ENCODE measurements around the gene SSC4D. TPM values are rescaled to one million over a fixed set of nuclear protein-coding genes. Genes with fewer than 3 reads are reported as not detected.
A peak's percentile ranks its signal among the peaks of the same experiment; 100 is the strongest.
"Not testable (repeated sequence)": the region's sequence is repeated elsewhere in the genome, so short reads cannot be mapped to it uniquely, and the experiment has no call there.

The SSC4D gene
- total RNA-seq, 2 experiments from 2014 or later, result 0.32 to 0.60 TPM

DNA sequence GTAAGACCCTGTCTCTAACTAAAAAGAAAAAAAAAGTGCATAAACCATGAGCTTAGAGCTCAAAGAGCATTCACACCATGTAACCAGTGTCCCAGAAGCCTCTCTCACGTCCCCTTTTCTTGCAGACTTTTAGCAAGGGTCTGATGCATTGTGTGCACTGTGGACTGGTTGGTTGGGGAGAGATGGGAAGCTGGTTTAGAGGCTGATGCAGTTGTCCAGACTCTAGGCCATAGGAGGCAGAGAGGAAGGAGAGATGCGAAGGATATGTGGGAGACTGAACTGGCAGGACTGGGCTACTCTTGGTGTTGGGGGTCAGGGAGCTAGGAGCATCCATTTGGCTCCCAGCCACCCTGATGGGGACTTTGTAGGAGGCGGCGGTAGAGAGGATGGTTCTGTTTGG is 1.8 kb downstream of the SSC4D start:
- Mint-ChIP-seq H3K4me3 (no peak overlapping the region), H3K36me3 (ENCODE audit: low read depth) (no peaks in the 10 kb centered on the region), H3K27me3 (peaks cover 2% of the 10 kb centered on the region), H3K9me3 (no peaks in the 10 kb centered on the region), H3K4me1 (peaks cover 7% of the 10 kb centered on the region), H3K27ac (no peak overlapping the region)
- no peak for DNase-seq
- ChIA-PET POLR2A (no interaction called here), CTCF (interaction anchor here (0.6 to 1.9 kb wide), 5 partner anchors 11 to 196 kb away, joined by 3 to 8 read pairs (median 3); partner anchors contain the start of gene ZP3)

DNA sequence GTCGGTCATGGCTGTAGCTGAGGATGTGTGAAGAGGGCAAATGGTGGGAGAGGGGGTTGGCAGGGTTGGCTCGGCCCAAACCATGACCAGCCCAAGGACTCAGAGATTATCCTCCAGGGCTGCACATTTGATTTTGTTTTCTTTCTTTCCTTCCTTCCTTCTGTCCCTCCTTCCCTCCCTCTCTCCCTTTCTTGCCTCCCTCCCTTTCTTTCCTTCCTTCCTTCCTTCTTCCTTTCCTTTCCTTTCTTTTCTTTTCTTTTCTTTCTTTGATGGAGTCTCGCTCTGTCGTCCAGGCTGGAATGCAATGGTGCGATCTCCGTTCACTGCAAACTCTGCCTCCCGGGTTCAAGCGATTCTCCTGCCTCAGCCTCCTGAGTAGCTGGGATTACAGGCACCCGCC is 3.8 kb downstream of the SSC4D start:
- CTCF ChIA-PET, result no interaction called here
- Mint-ChIP-seq H3K36me3 (ENCODE audit: low read depth) (no peaks in the 10 kb centered on the region), H3K9me3 (no peaks in the 10 kb centered on the region), H3K27ac (no peak overlapping the region), H3K4me3 (no peak overlapping the region), H3K27me3 (no peaks in the 10 kb centered on the region), H3K4me1 (peaks cover 9% of the 10 kb centered on the region)
- DNase-seq, result no peak
- POLR2A ChIA-PET, result interaction anchor here (0.7 kb wide), 1 partner anchor 15 kb away, joined by 5 read pairs; no protein-coding TSS in a partner anchor

DNA sequence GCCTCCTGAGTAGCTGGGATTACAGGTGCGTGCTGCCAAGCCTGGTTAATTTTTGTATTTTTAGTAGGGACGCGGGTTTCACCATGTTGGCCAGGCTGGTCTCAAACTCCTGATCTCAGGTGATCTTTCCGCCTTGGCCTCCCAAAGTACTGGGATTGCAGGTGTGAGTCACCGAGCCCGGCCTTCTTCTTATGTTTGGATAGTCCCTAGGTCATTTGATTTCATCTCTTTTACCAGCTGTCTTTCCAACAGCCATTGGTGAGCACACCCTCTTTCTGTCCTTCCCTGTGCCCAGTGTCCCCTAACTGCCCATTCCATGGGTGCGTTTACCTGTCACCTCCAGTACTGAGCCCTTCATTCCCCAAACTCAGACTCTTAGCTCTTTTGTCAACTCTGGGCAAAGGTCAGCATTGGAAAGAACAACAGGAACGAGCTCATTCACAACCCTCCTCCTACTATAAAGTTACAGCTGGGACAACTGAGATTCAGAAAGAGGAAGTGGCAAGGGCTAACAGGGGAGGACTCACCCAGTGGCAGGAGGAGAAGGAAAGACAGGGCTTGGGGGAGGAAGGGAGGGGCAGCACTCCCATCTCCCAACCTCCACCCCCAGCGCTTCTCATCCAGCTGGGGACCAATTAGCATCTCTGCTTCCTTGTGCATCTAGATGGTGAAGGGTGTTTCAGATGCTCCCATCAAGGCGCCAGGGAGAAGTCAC is 5.6 kb downstream of the SSC4D start:
- H3K4me1 Mint-ChIP-seq, result peaks cover 9% of the 10 kb centered on the region
- ChIA-PET CTCF (no interaction called here), POLR2A (no interaction called here)

DNA sequence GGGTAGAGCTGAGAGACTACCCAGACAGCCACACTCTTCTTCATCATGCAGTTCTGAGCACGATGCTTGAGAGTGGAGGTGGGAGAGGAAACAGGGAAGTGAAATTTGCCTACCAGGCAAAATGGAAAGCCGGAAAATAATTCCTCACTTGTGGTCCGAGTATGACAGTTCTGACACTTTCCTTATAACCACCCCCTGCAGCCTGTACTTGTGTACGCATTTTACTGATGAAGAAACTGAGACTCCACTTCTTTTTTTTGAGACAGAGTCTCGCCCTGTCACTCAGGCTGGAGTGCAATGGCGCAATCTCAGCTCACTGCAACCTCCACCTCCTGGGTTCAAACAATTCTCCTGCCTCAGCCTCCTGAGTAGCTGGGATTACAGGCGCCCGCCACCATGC is 6.4 kb downstream of the SSC4D start:
- POLR2A ChIA-PET; H3K4me3 Mint-ChIP-seq; H3K27ac Mint-ChIP-seq; H3K27me3 Mint-ChIP-seq; H3K36me3 Mint-ChIP-seq (ENCODE audit: low read depth); H3K4me1 Mint-ChIP-seq; H3K9me3 Mint-ChIP-seq; DNase-seq: not testable (repeated sequence)
- CTCF ChIA-PET, result interaction anchor here (1.2 kb wide), 1 partner anchor 16 kb away, joined by 3 read pairs; no protein-coding TSS in a partner anchor

More for the DNA sequence above, 5.6 kb downstream of the SSC4D start:
- H3K4me3 Mint-ChIP-seq, result no peak overlapping the region
- no peaks in the 10 kb centered on the region for H3K27me3 Mint-ChIP-seq
- DNase-seq, result no peak
- no peaks in the 10 kb centered on the region for H3K36me3 Mint-ChIP-seq (ENCODE audit: low read depth)
- peak overlapping the region; percentile 1 for H3K27ac Mint-ChIP-seq
- H3K9me3 Mint-ChIP-seq, result no peaks in the 10 kb centered on the region

DNA sequence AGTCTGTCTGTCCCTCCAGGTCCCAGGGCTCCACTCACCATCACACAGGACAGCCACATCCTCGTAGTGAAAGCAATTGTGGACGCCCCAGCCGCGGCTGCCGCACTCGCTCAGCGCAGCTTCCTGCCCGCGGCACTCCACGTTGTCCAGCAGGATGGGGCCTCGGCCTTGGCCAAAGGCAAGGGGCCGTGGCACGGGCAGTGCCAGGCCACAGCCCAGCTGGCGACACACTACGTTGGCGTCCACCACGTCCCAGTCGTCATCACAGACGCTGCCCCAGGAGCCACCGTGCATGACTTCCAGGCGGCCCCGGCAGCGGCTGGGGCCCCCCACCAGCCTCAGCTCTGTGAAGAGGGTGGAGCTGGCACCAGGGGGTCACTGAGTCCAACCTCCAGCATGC is 9.2 kb downstream of the SSC4D start:
- no peak for DNase-seq
- CTCF ChIA-PET, result interaction anchor here (1.3 kb wide), 1 partner anchor 24 kb away, joined by 3 read pairs; the partner anchor contains the start of gene ZP3
- Mint-ChIP-seq H3K4me3 (no peak overlapping the region), H3K27ac (no peak overlapping the region), H3K27me3 (no peaks in the 10 kb centered on the region), H3K36me3 (ENCODE audit: low read depth) (no peaks in the 10 kb centered on the region), H3K4me1 (peaks cover 22% of the 10 kb centered on the region), H3K9me3 (no peaks in the 10 kb centered on the region)
- POLR2A ChIA-PET, result no interaction called here

DNA sequence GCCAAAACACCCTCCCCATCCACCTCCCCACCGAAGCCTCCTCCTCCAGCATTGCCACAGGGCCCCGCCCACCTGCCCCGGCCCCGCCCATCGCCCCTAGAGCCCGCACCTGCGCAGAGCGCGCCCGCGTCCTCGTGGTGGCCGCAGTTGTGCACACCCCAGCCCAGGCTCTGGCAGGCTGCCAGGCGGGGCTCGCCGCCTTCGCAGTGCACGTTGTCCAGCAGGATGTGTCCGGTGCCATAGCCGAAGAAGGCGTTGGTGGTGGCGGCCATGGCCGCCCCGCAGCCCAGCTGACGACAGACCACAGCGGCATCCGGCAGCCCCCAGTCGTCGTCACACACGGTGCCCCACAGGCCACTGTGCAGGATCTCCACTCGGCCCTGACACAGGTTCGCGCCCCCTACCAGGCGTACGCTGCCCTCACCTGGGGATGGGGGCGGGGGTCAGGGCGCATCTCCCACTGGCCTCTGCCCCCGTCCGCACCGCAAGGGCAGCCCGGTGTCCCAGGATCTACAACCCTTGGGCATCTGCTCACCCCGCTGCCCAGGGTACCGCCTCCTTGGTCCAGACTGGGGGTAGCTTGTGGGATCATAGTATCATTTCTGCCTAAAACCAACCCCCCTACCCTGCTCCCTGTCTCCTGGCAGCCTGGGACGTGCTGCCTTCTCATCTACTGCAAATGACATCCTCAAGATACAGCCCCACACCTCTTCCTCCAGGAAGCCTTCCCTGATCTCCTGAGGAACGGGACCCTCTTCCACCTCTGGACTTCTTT is 11.9 kb downstream of the SSC4D start:
- Mint-ChIP-seq H3K27me3 (no peaks in the 10 kb centered on the region), H3K4me3 (peak overlapping the region; percentile 61), H3K4me1 (peaks cover 24% of the 10 kb centered on the region), H3K9me3 (no peaks in the 10 kb centered on the region), H3K36me3 (ENCODE audit: low read depth) (no peaks in the 10 kb centered on the region), H3K27ac (peak overlapping the region; percentile 54)
- CTCF ChIA-PET, result interaction anchor here (0.6 kb wide), 1 partner anchor 25 kb away, joined by 3 read pairs; no protein-coding TSS in a partner anchor
- POLR2A ChIA-PET, result no interaction called here
- DNase-seq, result peak; percentile 79

DNA sequence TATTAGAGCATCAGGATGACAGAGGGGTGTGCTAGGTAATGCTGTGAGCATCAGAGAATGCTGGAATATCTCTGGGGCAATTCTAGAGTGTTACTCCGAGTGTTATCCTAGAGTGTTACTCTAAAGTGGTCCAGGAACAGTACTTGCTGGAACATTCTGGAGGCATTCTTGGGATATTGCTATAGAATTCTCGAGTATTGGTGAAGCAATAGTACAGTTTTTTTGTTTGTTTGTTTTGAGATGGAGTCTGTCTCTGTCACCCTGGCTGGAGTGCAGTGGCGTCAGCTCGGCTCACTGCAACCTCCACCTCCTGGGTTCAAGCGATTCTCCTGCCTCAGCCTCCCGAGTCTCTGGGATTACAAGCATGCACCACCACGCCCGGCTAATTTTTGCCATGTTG is 12.6 kb downstream of the SSC4D start:
- ChIA-PET CTCF (interaction anchor here (0.6 kb wide), 1 partner anchor 25 kb away, joined by 3 read pairs; no protein-coding TSS in a partner anchor), POLR2A (no interaction called here)
- H3K4me1 Mint-ChIP-seq, result peaks cover 28% of the 10 kb centered on the region
- H3K4me3 Mint-ChIP-seq, result peak overlapping the region; percentile 61
- DNase-seq, result no peak
- no peaks in the 10 kb centered on the region for H3K36me3 Mint-ChIP-seq (ENCODE audit: low read depth)
- H3K27ac Mint-ChIP-seq, result no peak overlapping the region
- H3K9me3 Mint-ChIP-seq, result no peaks in the 10 kb centered on the region
- H3K27me3 Mint-ChIP-seq, result no peaks in the 10 kb centered on the region

DNA sequence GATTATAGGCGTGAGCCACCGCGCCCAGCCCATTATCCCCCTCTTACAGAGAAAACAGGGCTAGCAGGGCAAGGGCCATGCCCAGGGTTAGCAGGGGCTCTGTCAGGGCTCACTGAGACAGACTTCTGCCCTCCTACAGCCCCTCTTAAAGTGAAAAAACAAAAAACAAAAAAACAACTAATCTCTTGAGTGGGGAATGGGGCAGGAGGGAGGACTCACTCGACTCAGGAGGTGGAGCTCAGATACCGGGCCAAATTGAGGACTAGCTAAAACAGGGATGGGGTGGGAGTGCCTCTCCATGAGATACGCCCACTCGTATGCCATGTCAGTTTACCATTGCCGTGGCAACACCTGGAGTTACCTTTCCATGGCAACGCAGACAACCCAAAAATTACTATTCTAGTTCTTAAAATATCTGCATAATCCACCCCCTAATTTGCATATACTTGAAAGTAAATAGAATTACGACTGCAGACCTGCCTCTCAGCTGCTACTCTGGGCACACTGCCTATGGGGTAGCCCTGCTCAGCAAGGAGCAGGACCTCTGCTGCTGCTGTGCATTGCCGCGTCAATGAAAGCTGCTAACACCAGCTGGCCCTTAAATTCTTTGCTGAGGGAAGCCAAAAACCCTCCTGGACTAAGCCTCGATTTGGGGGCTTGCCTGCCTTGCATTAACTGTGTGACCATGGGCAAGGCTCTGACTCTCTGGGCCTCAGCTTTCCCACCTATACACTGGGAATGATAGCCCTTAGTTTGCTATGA is 13.4 kb downstream of the SSC4D start:
- H3K4me3 Mint-ChIP-seq, result no peak overlapping the region
- no peak for DNase-seq
- CTCF ChIA-PET, result no interaction called here
- H3K27ac Mint-ChIP-seq, result no peak overlapping the region
- H3K27me3 Mint-ChIP-seq, result no peaks in the 10 kb centered on the region
- H3K9me3 Mint-ChIP-seq, result no peaks in the 10 kb centered on the region
- POLR2A ChIA-PET, result no interaction called here
- peaks cover 27% of the 10 kb centered on the region for H3K4me1 Mint-ChIP-seq
- no peaks in the 10 kb centered on the region for H3K36me3 Mint-ChIP-seq (ENCODE audit: low read depth)

DNA sequence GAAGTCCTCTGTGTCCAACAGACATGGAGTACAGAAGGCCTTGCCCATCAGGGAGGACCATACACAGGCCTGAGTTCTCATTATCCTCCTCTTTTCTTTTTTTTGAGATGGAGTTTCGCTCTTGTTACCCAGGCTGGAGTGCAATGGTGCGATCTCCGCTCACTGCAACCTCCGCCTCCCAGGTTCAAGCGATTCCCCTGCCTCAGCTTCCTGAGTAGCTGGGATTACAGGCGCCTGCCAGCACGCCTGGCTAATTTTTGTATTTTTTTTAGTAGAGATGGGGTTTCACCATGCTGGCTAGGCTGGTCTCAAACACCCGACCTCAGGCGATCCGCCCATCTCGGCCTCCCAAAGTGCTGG is 13.9 kb downstream of the SSC4D start:
- CTCF ChIA-PET; H3K9me3 Mint-ChIP-seq; H3K27ac Mint-ChIP-seq; H3K36me3 Mint-ChIP-seq (ENCODE audit: low read depth); H3K4me3 Mint-ChIP-seq; POLR2A ChIA-PET; H3K27me3 Mint-ChIP-seq; DNase-seq: not testable (repeated sequence)
- H3K4me1 Mint-ChIP-seq, result peaks cover 25% of the 10 kb centered on the region

DNA sequence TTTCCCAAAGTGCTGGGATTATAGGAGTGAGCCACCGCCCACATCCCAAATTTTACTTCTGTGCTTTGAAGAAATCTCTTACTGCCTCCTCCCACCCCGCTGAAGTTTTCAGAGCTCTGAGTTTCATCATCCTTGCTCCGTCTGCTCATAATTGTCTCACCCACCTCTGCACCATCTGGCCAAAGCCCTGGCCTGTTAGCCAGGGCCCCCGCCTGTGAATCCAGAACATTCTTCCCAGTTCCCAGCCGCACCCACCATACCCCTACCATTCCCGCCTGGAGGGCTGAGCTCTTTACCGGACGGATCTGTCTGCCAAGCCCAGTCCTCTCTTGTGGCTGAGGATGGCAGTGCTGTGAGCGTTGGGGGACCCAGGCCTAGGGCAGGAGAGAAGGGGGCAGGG is 14.5 kb downstream of the SSC4D start:
- no peak overlapping the region for H3K4me3 Mint-ChIP-seq
- H3K36me3 Mint-ChIP-seq (ENCODE audit: low read depth), result no peaks in the 10 kb centered on the region
- no peaks in the 10 kb centered on the region for H3K27me3 Mint-ChIP-seq
- ChIA-PET POLR2A (no interaction called here), CTCF (interaction anchor here (1.4 to 1.8 kb wide), 2 partner anchors 13 to 36 kb away, joined by 4 read pairs; partner anchors contain the start of gene YWHAG)
- no peaks in the 10 kb centered on the region for H3K9me3 Mint-ChIP-seq
- peaks cover 25% of the 10 kb centered on the region for H3K4me1 Mint-ChIP-seq
- no peak for DNase-seq
- no peak overlapping the region for H3K27ac Mint-ChIP-seq

DNA sequence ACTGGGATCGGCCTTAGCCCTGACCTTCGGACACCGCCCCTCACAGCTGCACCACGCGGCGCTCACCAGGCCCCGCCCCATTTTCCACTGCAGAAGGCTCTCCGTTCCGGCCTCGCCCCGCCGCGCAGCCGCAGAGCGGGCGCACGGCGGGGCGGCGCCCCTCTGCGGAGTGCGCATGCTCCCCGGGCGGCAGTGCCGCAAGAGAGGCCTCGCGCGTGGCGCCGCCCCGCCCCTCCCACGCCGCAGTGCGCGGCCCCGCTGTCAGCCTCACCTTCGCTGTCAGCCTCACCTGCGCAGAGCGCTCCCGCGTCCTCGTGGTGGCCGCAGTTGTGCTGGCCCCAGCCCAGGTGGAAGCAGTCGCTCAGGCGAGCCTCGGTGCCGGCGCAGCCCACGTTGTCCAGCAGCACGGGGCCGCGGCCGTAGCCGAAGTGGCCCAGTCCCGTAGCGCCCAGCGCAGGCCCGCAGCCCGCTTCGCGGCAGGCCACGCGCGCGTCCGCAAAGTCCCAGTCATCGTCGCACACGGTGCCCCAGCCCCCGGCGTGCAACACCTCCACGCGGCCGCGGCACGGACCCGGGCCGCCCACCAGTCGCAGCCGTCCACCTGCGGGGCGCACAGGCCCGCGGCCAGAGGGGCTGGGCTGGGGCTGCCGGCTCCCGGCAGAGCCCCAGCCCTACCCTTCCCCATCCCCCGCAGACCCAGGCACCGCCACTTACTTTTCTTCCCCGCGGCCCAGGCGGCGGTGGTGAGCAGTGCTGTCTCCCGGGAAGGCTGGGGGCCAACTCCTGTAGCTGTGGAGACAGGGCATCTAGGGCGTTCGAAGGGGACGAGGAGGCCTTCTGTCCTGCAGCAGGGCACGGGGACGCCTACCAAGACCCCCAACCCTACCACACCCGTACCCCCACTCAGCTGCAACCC is 16.1 kb downstream of the SSC4D start:
- peaks cover 31% of the 10 kb centered on the region for H3K4me1 Mint-ChIP-seq
- H3K36me3 Mint-ChIP-seq (ENCODE audit: low read depth), result no peaks in the 10 kb centered on the region
- DNase-seq, result peak; percentile 91
- no peaks in the 10 kb centered on the region for H3K27me3 Mint-ChIP-seq
- ChIA-PET POLR2A (interaction anchor here (0.7 kb wide), 1 partner anchor 34 kb away, joined by 3 read pairs; no protein-coding TSS in a partner anchor), CTCF (interaction anchor here (0.6 to 1.8 kb wide), 8 partner anchors 8 to 823 kb away, joined by 3 to 6 read pairs (median 4); partner anchors contain the start of gene YWHAG)
- H3K27ac Mint-ChIP-seq, result peak overlapping the region; percentile 98
- H3K4me3 Mint-ChIP-seq, result peak overlapping the region; percentile 80
- no peaks in the 10 kb centered on the region for H3K9me3 Mint-ChIP-seq

DNA sequence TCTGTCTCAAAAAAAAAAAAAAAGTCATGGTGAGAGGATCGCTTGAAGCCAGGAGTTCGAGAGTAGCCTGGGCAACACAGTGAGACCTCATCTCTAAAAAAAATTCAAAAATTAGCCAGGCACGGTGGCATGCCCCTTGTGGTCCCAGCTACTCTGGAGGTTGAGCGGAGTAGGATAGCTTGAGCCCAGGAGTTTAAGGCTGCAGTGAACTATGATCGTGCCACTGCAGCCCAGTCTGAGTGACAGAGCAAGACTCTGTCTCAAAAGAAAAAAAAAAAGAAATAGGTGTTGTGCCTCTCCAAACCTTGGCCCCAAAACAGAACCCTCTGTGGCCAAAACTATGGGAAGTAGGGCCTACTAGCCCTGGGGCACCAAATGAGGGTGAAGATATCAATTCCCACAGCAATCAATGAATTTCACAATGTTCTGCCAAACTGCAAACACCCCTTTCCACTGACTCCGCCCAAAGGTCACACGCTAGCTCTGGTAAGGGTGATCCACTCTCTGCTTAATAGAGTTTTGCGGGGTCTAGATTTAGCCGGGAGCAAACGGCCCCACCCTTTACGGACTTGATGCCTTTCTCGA is 16.9 kb downstream of the SSC4D start:
- no peak for DNase-seq
- Mint-ChIP-seq H3K27ac (peak overlapping the region; percentile 98), H3K4me3 (peak overlapping the region; percentile 80), H3K36me3 (ENCODE audit: low read depth) (no peaks in the 10 kb centered on the region), H3K9me3 (no peaks in the 10 kb centered on the region), H3K27me3 (no peaks in the 10 kb centered on the region), H3K4me1 (peaks cover 30% of the 10 kb centered on the region)
- ChIA-PET CTCF (interaction anchor here (0.6 to 1.4 kb wide), 5 partner anchors 9 to 284 kb away, joined by 3 to 6 read pairs (median 4); no protein-coding TSS in a partner anchor), POLR2A (no interaction called here)
